ENCODE measurements around the gene PRR4.

PRR4 gene, protein sequence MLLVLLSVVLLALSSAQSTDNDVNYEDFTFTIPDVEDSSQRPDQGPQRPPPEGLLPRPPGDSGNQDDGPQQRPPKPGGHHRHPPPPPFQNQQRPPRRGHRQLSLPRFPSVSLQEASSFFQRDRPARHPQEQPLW

DNA sequence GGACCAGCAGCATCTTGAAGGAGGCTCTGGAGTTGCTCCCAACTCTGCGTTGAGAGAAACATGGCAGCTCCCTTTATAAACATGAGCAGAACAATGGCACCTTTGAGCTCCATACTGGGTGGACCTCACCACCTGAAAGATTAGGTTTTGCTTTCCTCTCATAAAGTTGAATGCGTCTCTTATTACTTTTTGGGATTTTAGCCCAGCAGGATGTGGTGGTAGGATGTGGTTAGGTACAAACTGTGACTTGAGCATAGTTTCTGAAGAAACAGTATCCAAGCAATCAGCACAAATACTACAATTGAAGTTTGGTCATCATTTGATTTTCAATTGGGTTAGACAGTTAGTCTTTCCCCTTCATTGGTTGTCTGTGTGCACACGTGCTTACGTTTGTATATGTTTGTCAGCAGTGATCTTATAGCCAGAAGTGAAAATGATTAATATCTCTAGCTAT, at the start of gene PRR4:
Gene PRR4 (minus strand): TSS at position 51 of the 454 bp plus-strand sequence. CDS start 38 bp downstream, at position 13.
- DNase-seq: peak; percentile 24

DNA sequence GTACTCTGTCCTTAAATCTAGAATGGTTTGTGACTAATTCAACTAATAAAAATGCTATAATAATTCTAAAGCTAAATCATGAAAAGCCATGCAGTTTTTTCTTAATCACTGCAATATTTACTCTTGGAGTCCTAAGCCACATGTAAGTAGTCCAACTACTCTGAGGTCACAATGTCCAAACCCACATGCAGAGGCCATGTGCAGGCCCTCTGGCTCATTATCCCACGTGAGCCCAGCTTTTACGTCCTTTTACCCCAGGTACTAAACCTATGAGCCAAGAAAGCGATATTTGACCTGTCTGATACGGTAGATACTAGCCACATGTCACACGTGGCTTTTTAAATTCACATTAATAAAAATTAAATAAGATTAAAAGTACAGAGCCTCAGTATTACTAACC, 47.6 kb upstream of the PRR4 start:
- DNase-seq: no peak

DNA sequence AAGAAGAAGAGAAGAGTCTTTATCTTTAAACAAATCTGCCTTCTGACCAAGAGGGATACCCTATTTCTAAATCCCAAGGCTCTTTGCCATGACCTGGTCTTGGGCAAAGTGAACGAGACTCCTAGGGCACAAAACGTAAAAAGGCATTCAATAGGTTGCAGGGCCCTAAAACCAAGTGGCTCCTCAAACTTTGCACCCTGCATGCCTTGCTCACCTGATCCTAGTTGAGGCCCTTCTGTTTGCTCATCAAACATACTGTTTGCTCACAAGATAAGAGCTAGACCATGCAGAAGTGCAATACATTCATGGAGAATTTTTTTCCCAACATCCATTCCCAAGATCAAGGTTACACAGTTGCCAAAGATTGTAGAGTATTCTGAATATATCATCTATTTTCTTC, 42.7 kb upstream of the PRR4 start:
- DNase-seq: no peak

- no peak for DNase-seq
Observed at GRCh38 chr12:10889226-10889625, 40.0 kb upstream of the PRR4 start.

- no peak for DNase-seq
Observed at GRCh38 chr12:10884086-10884725, 34.9 kb upstream of the PRR4 start, which contains the start of gene PRH1. PRH1 (minus strand) TSS chr12:10884255; CDS start chr12:10884217, 38 bp downstream.

GRCh38 chr12:10873378-10873777, 24.1 kb upstream of the PRR4 start:
- no peak for DNase-seq

- DNase-seq: no peak
Observed at GRCh38 chr12:10867381-10867780, 18.1 kb upstream of the PRR4 start.

GRCh38 chr12:10863512-10864218, 14.4 kb upstream of the PRR4 start:
- DNase-seq: no peak

GRCh38 chr12:10861366-10861765, 12.1 kb upstream of the PRR4 start:
- DNase-seq: no peak

DNA sequence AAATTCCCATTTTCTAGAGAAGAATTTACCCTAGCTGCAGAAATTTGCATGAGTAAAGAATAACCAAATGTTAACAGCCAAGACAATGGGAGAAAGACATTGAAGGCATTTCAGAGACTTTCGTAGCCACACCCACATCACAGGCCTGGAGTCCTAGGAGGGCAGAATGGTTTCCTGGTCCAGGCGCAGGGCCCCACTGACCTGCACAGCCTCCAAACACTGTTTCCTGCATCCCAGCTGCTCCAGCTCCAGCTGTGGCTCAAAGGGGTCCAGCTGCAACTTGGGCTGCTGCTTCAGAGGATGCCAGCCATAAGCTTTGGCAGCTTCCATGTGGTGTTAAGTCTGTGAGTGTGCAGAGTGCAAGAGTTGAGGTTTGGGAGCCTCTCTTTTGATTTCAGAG, 6.5 kb upstream of the PRR4 start:
- no peak for DNase-seq

- DNase-seq: no peak
Observed at GRCh38 chr12:10853776-10854175, 4.5 kb upstream of the PRR4 start.

GRCh38 chr12:10851243-10851858, 2.1 kb upstream of the PRR4 start:
- DNase-seq: no peak

DNA sequence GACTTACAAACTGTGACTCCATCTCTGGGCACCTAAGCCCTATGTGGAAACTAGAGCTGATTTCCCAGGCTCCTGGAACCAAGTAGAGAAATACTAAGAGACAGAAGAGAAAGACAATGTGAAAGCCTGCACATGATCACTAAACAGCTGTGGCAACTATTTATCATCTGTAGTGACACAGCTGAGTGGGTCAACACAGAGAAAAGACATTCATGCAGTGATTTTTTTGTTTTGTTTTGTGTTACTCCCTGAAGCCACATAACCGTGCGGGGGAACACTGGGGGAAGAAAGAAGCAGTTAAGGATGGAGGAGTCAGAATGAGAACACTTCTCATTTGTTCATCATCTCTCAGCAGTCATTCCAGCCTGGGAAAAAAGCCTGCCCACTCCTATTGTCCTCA, 1.5 kb downstream of the PRR4 start:
- DNase-seq: no peak

DNA sequence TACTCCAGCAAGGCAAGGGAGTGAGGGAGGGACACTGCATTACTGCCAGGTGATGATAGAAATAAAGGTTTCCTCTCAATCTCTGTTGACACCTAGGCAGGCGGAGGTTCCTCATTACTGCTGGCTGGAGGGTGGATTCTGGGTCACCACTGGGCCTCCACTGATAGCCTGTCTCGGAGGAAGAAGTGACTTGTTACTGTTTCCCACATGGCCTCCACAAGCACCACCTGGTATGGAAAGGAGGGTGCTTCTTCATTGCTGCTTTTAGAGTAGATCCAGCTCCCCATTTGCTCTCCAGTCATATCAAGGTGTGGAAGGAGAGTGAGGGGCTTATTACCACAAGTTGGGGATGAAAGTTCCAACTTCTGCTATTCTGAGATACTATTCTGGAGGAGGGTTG, 6.4 kb downstream of the PRR4 start:
- DNase-seq: no peak

GRCh38 chr12:10838461-10838860, 10.8 kb downstream of the PRR4 start:
- DNase-seq: no peak

GRCh38 chr12:10829994-10830393, 19.3 kb downstream of the PRR4 start:
- DNase-seq: no peak

GRCh38 chr12:10826258-10826657, 23.0 kb downstream of the PRR4 start, which contains the start of gene TAS2R10:
TAS2R10 (minus strand) TSS chr12:10826358; CDS start chr12:10826269, 89 bp downstream.
- DNase-seq: no peak

- no peak for DNase-seq
Observed at GRCh38 chr12:10824957-10825356, 24.3 kb downstream of the PRR4 start.

DNA sequence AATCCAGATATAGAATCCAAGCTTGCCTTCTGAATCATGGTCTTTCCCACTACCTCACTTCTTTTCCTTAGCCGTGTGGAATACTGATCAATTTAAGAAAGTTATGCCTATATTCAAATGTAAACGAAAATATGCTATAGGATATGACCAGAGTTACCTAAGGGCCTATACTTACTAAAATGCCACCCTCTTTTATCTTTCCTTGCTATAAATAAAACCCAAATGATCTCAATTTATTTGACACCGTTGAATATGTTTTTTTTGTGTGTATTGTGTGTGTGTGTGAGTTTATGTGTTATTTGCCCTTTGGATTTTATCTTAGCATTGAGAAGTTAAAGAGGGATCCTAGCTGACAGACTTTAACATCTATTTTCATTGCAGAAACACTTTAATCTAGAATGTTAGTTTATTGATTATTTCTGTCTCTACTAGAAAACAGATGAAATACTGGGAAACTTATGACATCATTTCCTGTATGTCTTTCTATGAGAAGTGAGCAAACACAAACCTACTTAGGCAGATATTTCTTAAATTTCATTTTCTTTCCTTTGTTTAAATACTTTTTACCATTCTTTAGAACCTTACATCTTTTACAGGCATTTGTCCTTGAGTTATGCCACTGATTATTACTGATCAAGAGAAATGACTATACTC, 37.3 kb downstream of the PRR4 start:
- no peak for DNase-seq

DNA sequence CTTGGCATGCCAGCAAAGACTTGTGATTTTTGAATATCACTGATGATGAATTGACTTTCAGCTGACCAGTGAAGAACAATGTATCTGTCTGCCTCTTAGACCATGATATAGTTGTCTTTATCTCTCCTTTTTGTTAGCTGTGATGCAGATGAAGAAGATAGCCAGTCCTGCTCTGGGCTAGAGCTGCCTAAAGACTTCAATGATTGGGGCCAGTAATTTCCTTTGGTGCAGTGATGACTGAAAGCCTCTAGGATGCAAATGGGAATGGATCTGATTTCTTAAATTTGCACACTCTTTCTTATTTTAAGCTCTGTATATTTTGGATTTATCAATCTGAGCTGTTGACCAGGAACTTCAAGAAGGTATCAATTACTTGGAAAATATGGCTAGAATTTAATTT, 39.2 kb downstream of the PRR4 start, which contains the start of gene TAS2R9:
Gene TAS2R9 (minus strand): TSS at position 101 of the 400 bp plus-strand sequence. CDS start 93 bp downstream, at position 8.
- DNase-seq: no peak

DNA sequence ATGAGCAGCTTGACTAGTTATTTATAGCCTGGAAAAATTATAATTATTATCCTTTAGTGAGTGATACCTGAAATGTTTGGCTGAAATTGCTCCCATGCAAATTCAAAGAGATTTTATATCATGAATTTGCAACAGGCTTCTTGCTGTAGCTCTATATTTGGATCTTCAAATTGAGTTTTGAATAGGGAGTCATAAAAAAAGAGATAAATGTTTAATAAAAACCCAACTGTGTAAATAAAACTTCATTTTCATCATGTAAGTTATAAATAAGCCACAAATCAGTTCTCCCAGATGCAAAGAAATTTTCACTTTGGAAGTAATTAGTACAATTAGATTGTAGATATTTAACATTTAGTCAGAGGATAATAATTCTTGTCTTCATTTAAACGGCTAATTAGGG, 42.1 kb downstream of the PRR4 start, which contains the start of gene TAS2R8:
Gene TAS2R8 (minus strand): TSS at position 101 of the 400 bp plus-strand sequence. CDS start 306 bp downstream, outside the sequence.
- DNase-seq: no peak

GRCh38 chr12:10802587-10802986, 46.7 kb downstream of the PRR4 start, which contains the start of gene TAS2R7:
TAS2R7 (minus strand) TSS chr12:10802627; CDS start chr12:10802570, 57 bp downstream.
- DNase-seq: no peak

GRCh38 chr12:10801741-10802140, 47.5 kb downstream of the PRR4 start:
- no peak for DNase-seq

All from activated CD4-positive, alpha-beta T cell treated with anti-CD3 and anti-CD28 coated beads, Interleukin-10, Interleukin-2, amounts not matched to agents 100 ng/mL and 50 ng/mL, durations not matched to agents 16 hours and 8 hours (primary cell).